NCI-H187 treated with DMSO at 0.1 percent for 48 hours (cell line): ENCODE measurements around the gene SLC18B1.
A peak's percentile ranks its signal among the peaks of the same experiment; 100 is the strongest.
"Not testable (repeated sequence)": the region's sequence is repeated elsewhere in the genome, so short reads cannot be mapped to it uniquely, and the experiment has no call there.

Experiments
- DNase-seq: peaks from one replicate; lab custom pipeline; 2025; lab: John Stamatoyannopoulos, UW

The SLC18B1 gene

GRCh38 chr6:132798869-132799538 is 567 bp upstream of the SLC18B1 start:
- peak; percentile 63 for DNase-seq

- no peak for DNase-seq
Observed at GRCh38 chr6:132795461-132795860, 3.0 kb downstream of the SLC18B1 start.

GRCh38 chr6:132792510-132792909 is 5.9 kb downstream of the SLC18B1 start:
- no peak for DNase-seq

- no peak for DNase-seq
Observed at GRCh38 chr6:132790450-132790849, 8.0 kb downstream of the SLC18B1 start.

- DNase-seq, result no peak
Observed at GRCh38 chr6:132789396-132789776, 9.1 kb downstream of the SLC18B1 start.

- no peak for DNase-seq
Observed at GRCh38 chr6:132788658-132789395, 9.6 kb downstream of the SLC18B1 start.

- no peak for DNase-seq
Observed at GRCh38 chr6:132785936-132786335, 12.5 kb downstream of the SLC18B1 start.

GRCh38 chr6:132780770-132781371 is 17.6 kb downstream of the SLC18B1 start:
- no peak for DNase-seq

- DNase-seq, result not testable (repeated sequence)
Observed at GRCh38 chr6:132777881-132778280, 20.6 kb downstream of the SLC18B1 start.

- no peak for DNase-seq
Observed at GRCh38 chr6:132768051-132768517, 30.4 kb downstream of the SLC18B1 start.

- DNase-seq, result no peak
Observed at GRCh38 chr6:132765560-132765959, 32.9 kb downstream of the SLC18B1 start.

- DNase-seq, result no peak
Observed at GRCh38 chr6:132764370-132764769, 34.1 kb downstream of the SLC18B1 start.

- no peak for DNase-seq
Observed at GRCh38 chr6:132763269-132763668, 35.2 kb downstream of the SLC18B1 start.

GRCh38 chr6:132760256-132760655 is 38.2 kb downstream of the SLC18B1 start:
- DNase-seq, result no peak

GRCh38 chr6:132758689-132759088 is 39.7 kb downstream of the SLC18B1 start:
- no peak for DNase-seq

- DNase-seq, result no peak
Observed at GRCh38 chr6:132752255-132752654, 46.2 kb downstream of the SLC18B1 start.

- DNase-seq, result no peak
Observed at GRCh38 chr6:132751828-132752227, 46.6 kb downstream of the SLC18B1 start.

GRCh38 chr6:132751306-132751705 is 47.1 kb downstream of the SLC18B1 start:
- no peak for DNase-seq

- no peak for DNase-seq
Observed at GRCh38 chr6:132750455-132751248, 47.8 kb downstream of the SLC18B1 start.

- no peak for DNase-seq
Observed at GRCh38 chr6:132749111-132749510, 49.3 kb downstream of the SLC18B1 start.

- DNase-seq, result no peak
Observed at GRCh38 chr6:132748446-132748845, 50.0 kb downstream of the SLC18B1 start.

GRCh38 chr6:132746048-132746447 is 52.4 kb downstream of the SLC18B1 start:
- no peak for DNase-seq
